Brain microvascular endothelial cell (primary cell): Measurements from ENCODE around the gene CFAP97D1.

ENCODE experiments used
- DNase-seq: peaks from one replicate; pipeline ENCODE4 v3.0.0-alpha.2; 2020
- H3K27ac ChIP-seq: fragments of 250-450 bp; sonication (Bioruptor Pico); 2 replicates; pipeline ENCODE4 v1.5.1; 2020; ENCODE audit warnings: mild to moderate bottlenecking, moderate library complexity
- H3K27me3 ChIP-seq: fragments of 250-450 bp; sonication (Bioruptor Pico); replicated peaks from 2 replicates; pipeline ENCODE4 v1.5.1; 2020; ENCODE audit warnings: mild to moderate bottlenecking
- H3K36me3 ChIP-seq: fragments of 250-450 bp; sonication (Bioruptor Pico); replicated peaks from 2 replicates; pipeline ENCODE4 v1.5.1; 2020; ENCODE audit warnings: mild to moderate bottlenecking
- H3K4me3 ChIP-seq: 2 replicates; pipeline ENCODE4 v1.5.1; 2011; ENCODE audit warnings: low read depth, mild to moderate bottlenecking, control low read depth, low read length, moderate library complexity
- in situ Hi-C: cut with HindIII; loops from 2 replicates; pipeline ENCODE4 v1.10.0; 2017; ENCODE audit warnings: low sequenced_read_pairs, low pct_ligation_motif_present
- TF ChIP-seq, protein P1 (sequence below): IDR thresholded peaks from 2 replicates; pipeline ENCODE4 v1.5.1; 2011; ENCODE audit warnings: low read depth, mild to moderate bottlenecking, moderate library complexity, low read length, control low read depth, inconsistent platforms; ENCODE audit errors: missing control alignments

The CFAP97D1 gene

DNA sequence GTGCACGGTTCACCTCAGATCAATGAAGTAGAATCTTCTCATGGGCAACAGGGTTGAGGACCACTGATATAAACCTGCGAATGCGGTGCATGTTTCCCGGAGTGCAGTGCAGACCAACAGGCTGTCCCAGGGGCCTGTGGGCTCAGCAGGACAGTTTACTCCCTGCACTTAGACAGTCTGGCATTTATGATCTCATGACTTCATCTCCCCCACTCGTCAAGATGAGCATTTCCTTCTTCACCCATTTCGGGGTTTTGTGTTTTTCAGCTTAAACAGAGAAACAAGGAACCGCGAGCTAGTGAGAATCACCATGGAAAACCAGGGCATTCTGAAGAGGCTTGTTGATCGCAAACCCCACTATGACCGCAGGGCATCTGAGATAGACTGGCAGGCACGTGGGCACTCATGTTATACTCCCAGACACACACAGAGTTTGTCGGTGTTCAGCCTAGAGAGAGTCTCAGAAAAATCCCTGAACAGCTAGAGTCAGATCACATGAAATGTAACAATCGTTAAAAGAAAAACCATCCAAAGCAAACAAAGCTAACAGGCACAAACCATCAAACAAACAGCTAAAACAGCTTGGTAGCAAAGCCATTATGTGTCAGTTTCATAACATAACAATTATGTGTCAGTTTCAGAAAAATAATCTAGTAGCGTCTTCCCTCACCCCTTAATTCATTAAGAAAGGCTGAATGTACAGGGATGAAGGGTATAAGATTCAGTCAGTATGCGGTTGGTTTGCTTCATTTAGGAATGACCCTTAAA lies 2.9 kb downstream of the CFAP97D1 start:
- H3K27me3 ChIP-seq: no peaks in the 10 kb centered on the region
- no peaks in the 10 kb centered on the region for H3K36me3 ChIP-seq
- H3K4me3 ChIP-seq: no peak overlapping the region
- in situ Hi-C loops: no loop called here
- H3K27ac ChIP-seq: no peak overlapping the region
- TF ChIP-seq, protein P1, sequence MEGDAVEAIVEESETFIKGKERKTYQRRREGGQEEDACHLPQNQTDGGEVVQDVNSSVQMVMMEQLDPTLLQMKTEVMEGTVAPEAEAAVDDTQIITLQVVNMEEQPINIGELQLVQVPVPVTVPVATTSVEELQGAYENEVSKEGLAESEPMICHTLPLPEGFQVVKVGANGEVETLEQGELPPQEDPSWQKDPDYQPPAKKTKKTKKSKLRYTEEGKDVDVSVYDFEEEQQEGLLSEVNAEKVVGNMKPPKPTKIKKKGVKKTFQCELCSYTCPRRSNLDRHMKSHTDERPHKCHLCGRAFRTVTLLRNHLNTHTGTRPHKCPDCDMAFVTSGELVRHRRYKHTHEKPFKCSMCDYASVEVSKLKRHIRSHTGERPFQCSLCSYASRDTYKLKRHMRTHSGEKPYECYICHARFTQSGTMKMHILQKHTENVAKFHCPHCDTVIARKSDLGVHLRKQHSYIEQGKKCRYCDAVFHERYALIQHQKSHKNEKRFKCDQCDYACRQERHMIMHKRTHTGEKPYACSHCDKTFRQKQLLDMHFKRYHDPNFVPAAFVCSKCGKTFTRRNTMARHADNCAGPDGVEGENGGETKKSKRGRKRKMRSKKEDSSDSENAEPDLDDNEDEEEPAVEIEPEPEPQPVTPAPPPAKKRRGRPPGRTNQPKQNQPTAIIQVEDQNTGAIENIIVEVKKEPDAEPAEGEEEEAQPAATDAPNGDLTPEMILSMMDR: no peak
- no peak for DNase-seq

DNA sequence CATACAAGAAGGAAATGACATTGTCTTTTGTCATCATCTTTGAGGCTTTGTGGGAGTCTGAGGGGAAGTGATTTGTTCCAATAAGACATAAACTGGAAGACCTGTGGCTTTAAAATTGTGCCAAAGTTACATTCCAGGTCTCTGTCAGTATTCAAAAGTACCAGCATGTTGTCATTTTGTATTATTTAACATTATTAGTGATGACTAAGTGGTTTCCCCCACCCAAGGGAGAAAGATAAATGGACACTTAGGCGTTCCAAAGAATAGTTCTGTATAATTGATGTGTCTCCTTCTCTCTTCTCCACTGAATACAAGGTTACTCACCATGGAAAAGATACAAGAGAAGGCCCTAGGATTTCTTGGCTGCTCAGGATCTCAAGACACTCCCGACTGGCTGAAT lies 3.8 kb downstream of the CFAP97D1 start:
- in situ Hi-C loops: no loop called here
- H3K4me3 ChIP-seq: no peak overlapping the region
- DNase-seq: peak; percentile 24
- H3K36me3 ChIP-seq: no peaks in the 10 kb centered on the region
- TF ChIP-seq, protein P1: no peak
- H3K27me3 ChIP-seq: no peaks in the 10 kb centered on the region
- peak overlapping the region; percentile 50 for H3K27ac ChIP-seq

DNA sequence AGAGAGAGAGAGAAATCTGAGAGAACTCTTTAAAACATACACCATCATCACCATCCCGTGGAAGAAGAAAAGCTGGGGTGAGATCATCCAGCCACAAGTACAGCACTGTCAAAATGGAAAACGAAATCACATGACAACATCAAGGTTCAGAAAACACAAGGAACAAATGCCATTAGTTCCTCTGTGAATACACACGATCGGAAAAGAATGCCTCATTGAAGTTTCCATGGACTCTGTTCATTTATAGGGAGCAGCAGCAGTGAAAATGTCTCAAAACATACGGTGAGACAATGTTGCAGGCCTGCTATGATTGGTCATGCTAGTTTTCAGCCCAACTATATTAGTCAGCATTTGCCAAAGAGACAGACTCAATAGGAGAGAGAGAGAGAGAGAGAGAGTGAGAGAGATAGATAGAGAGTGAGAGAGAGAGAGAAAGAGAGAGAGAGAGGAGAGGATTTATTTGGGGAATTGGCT lies 4.4 kb downstream of the CFAP97D1 start:
- H3K27me3 ChIP-seq: no peaks in the 10 kb centered on the region
- peak overlapping the region; percentile 50 for H3K27ac ChIP-seq
- peak; percentile 60 for DNase-seq
- in situ Hi-C loops: no loop called here
- TF ChIP-seq, protein P1: no peak
- no peaks in the 10 kb centered on the region for H3K36me3 ChIP-seq
- no peak overlapping the region for H3K4me3 ChIP-seq

DNA sequence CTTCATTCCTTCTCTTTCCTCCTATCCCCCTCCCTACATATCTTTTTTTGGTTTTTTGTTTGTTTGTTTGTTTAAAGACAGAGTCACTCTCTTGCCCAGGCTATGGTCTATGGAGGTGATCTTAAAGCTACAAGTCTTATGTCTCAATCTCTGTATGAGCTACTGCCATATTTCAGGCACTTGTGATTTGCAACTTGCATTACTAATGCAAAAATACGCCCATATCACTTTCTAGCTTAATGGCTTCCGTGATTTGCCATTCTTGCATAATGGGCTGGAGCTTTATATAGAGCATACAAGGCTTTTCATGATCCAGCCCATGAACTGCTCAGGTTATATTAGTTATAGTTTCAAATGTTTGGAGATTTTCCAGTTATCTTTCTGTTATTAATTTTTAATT lies 7.5 kb downstream of the CFAP97D1 start:
- no peak overlapping the region for H3K27ac ChIP-seq
- H3K27me3 ChIP-seq: no peaks in the 10 kb centered on the region
- in situ Hi-C loops: no loop called here
- H3K4me3 ChIP-seq: no peak overlapping the region
- no peak for DNase-seq
- H3K36me3 ChIP-seq: no peaks in the 10 kb centered on the region
- TF ChIP-seq, protein P1: no peak

DNA sequence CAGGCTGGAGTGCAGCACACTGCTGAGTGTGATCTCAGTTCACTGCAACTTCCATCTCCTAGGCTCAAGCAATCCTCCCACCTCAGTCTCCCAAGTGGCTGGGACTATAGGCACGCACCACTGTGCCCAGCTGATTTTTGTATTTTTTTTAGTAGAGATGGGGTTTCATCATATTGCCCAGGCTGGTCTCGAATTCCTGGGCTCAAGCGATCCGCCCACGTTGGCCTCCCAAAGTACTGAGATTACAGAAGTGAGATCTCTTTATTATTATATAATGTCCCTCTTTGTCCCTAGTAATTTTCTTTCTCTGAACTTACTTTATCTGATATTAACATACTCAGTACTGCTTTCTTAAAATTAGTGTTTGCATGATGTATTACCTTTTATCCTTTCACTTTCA lies 8.3 kb downstream of the CFAP97D1 start:
- Histone ChIP-seq H3K36me3 (no peaks in the 10 kb centered on the region), H3K4me3 (no peak overlapping the region), H3K27ac (no peak overlapping the region), H3K27me3 (no peaks in the 10 kb centered on the region)
- TF ChIP-seq, protein P1: no peak
- in situ Hi-C loops: no loop called here
- no peak for DNase-seq

DNA sequence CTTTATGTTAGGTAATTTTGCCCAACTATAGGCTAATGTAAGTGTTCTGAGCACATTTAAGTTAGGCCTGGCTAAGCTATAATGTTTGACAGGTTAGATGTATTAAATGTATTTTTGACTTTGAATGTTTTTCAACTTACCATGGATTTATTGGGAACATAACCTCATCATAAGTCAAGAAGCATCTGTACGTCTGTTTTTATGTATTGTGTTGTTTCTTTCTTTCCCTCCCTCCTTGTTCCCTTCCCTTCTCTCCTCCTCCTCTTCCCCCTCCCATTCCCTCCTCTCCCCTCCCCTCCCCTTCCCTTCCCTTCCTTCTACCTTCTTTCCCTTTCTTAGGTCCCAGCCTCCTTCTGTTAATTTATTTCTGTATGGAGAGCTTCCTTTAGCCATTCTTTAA lies 9.2 kb downstream of the CFAP97D1 start:
- H3K27me3 ChIP-seq: no peaks in the 10 kb centered on the region
- H3K27ac ChIP-seq: no peak overlapping the region
- no peak overlapping the region for H3K4me3 ChIP-seq
- TF ChIP-seq, protein P1: no peak
- H3K36me3 ChIP-seq: no peaks in the 10 kb centered on the region
- DNase-seq: no peak
- in situ Hi-C loops: no loop called here
